Panc1 (cell line): ENCODE results near the gene ZMAT3.

Source experiments
- POLR2AphosphoS5 ChIP-seq: IDR thresholded peaks from 2 replicates; pipeline ENCODE4 v1.6.1; 2012; ENCODE audit warnings: mild to moderate bottlenecking, low read depth, low read length, moderate library complexity
- REST ChIP-seq, 2 experiments: IDR thresholded peaks; 2 replicates each; pipeline ENCODE4 v1.6.1; 2011 to 2012; ENCODE audit warnings: low read depth in 2 of 2, control low read depth in 1 of 2, low read length in 1 of 2, mild to moderate bottlenecking in 1 of 2, moderate library complexity in 1 of 2; ENCODE audit not compliant: insufficient read depth in 1 of 2
- TF ChIP-seq, protein P1 (sequence below): fragments of 450-650 bp; IDR thresholded peaks from 2 replicates; pipeline ENCODE4 v1.5.1; 2017; ENCODE audit warnings: mild to moderate bottlenecking

- TF ChIP-seq, protein P1, sequence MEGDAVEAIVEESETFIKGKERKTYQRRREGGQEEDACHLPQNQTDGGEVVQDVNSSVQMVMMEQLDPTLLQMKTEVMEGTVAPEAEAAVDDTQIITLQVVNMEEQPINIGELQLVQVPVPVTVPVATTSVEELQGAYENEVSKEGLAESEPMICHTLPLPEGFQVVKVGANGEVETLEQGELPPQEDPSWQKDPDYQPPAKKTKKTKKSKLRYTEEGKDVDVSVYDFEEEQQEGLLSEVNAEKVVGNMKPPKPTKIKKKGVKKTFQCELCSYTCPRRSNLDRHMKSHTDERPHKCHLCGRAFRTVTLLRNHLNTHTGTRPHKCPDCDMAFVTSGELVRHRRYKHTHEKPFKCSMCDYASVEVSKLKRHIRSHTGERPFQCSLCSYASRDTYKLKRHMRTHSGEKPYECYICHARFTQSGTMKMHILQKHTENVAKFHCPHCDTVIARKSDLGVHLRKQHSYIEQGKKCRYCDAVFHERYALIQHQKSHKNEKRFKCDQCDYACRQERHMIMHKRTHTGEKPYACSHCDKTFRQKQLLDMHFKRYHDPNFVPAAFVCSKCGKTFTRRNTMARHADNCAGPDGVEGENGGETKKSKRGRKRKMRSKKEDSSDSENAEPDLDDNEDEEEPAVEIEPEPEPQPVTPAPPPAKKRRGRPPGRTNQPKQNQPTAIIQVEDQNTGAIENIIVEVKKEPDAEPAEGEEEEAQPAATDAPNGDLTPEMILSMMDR, result no peak
- TF ChIP-seq POLR2AphosphoS5 (no peak), REST (IDR thresholded peaks at IDR 0.05; ENCODE audit: insufficient read depth in 1 of 2, low read depth in 2 of 2, low read length in 1 of 2) (no peak)
These were observed 3.0 kb upstream of the ZMAT3 start for GRCh38 chr3:179074656-179075055.
